GM12878 (cell line): ENCODE data around the gene LGALS3.

ENCODE experiments used
- CHD2 ChIP-seq: IDR thresholded peaks from 2 replicates; pipeline ENCODE4 v1.6.1; 2011; ENCODE audit warnings: low read depth, low read length, improper control_type of control experiment, borderline replicate concordance
- NR2C1 ChIP-seq: fragments of 450-650 bp; IDR thresholded peaks from 2 replicates; pipeline ENCODE4 v1.6.1; 2017; ENCODE audit warnings: antibody characterized with exemption, mild to moderate bottlenecking, moderate library complexity
- POLR2A ChIP-seq: IDR thresholded peaks from 2 replicates; pipeline ENCODE4 v1.6.1; 2011; ENCODE audit warnings: low read depth, mild to moderate bottlenecking, low read length
- ZNF274 ChIP-seq: IDR thresholded peaks from one replicate; pipeline ENCODE4 v1.8.0; 2011; ENCODE audit not compliant: insufficient read length, insufficient read depth
- TF ChIP-seq, protein P1 (sequence below): fragments of 450-650 bp; IDR thresholded peaks from 2 replicates; pipeline ENCODE4 v1.6.1; 2016; ENCODE audit warnings: mild to moderate bottlenecking, moderate library complexity, borderline replicate concordance

DNA sequence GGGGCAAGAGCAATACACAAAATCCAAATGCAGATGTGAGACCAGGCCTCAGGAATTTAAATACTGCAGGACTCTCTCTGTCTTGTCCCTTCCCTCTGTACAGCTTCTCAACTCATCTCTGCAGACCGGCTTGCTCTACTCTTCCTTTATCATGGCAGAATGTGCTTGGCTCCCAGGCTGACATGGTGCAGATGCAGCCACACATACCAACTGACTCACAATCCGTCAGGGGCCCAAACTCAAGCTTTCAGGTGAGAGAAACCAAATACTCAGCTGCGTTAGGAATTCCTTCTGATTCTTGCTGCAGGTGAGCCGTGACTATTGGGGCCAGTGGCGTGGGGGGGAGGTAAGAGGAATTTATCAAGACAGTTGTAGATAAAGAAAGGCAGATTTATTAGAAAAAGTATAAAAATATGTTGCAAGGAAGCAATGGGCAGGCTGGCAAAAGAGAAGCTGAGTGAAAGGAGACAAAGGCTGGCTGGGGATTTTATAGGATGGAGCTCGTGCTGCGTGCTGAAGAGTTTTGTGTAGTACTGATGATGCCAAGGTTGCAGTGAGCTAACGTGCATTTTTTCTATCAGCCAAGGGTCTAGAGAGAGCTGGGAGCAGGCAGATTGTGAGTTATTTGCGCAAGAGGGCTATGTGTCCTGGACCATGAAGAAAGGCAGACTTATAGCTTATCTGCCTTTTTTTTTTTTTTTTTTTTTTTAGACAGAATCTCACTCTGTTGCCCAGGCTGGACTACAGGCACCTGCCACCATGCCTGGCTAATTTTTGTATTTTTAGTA lies 5.0 kb upstream of the LGALS3 start:
- no peak for TF ChIP-seq ZNF274
- no peak for TF ChIP-seq POLR2A
- TF ChIP-seq CHD2, result no peak
- TF ChIP-seq NR2C1, result no peak
- TF ChIP-seq, protein P1, sequence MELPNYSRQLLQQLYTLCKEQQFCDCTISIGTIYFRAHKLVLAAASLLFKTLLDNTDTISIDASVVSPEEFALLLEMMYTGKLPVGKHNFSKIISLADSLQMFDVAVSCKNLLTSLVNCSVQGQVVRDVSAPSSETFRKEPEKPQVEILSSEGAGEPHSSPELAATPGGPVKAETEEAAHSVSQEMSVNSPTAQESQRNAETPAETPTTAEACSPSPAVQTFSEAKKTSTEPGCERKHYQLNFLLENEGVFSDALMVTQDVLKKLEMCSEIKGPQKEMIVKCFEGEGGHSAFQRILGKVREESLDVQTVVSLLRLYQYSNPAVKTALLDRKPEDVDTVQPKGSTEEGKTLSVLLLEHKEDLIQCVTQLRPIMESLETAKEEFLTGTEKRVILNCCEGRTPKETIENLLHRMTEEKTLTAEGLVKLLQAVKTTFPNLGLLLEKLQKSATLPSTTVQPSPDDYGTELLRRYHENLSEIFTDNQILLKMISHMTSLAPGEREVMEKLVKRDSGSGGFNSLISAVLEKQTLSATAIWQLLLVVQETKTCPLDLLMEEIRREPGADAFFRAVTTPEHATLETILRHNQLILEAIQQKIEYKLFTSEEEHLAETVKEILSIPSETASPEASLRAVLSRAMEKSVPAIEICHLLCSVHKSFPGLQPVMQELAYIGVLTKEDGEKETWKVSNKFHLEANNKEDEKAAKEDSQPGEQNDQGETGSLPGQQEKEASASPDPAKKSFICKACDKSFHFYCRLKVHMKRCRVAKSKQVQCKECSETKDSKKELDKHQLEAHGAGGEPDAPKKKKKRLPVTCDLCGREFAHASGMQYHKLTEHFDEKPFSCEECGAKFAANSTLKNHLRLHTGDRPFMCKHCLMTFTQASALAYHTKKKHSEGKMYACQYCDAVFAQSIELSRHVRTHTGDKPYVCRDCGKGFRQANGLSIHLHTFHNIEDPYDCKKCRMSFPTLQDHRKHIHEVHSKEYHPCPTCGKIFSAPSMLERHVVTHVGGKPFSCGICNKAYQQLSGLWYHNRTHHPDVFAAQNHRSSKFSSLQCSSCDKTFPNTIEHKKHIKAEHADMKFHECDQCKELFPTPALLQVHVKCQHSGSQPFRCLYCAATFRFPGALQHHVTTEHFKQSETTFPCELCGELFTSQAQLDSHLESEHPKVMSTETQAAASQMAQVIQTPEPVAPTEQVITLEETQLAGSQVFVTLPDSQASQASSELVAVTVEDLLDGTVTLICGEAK, result no peak
